Hematopoietic multipotent progenitor cell treated with erythropoietin and hydrocortisone succinate and interleukin-3 and kit ligand, for 17 days (in vitro differentiated cells): ENCODE data around the gene RLN1.
"Not testable (repeated sequence)": the region's sequence is repeated elsewhere in the genome, so short reads cannot be mapped to it uniquely, and the experiment has no call there.

Experiments used
- DNase-seq: peaks from one replicate; pipeline ENCODE4 v3.0.0-alpha.2; 2015; ENCODE audit warnings: low spot score

RLN1 gene

DNA sequence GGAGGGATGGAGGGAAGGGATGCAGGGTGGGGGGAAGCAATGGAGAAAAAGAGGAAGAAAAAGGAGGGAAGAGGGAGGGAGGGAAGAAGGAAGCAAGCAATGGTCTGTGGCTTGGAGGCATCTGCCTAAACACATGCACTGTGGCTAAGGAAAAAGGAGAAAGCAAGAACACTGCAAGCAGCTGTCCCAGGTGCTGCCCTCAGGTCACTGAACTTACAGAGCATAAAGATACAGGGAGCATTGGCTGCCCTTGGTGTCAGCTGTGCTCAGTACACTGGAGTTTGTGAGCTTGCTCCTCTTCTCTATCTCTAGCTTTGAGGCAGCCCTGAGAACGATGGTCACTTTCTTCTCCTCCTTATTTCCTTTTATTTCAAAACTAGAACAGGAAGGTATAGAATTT lies 18.1 kb downstream of the RLN1 start:
- DNase-seq: not testable (repeated sequence)

GRCh38 chr9:5321058-5321457 lies 18.6 kb downstream of the RLN1 start:
- DNase-seq: no peak

- DNase-seq: not testable (repeated sequence)
Measured at GRCh38 chr9:5316406-5316805, 23.3 kb downstream of the RLN1 start.

- DNase-seq: no peak
Measured at GRCh38 chr9:5315187-5315923, 24.3 kb downstream of the RLN1 start.

GRCh38 chr9:5310851-5311250 lies 28.8 kb downstream of the RLN1 start:
- no peak for DNase-seq

- DNase-seq: no peak
Measured at GRCh38 chr9:5305741-5306140, 33.9 kb downstream of the RLN1 start.

GRCh38 chr9:5303840-5304795 lies 35.6 kb downstream of the RLN1 start, which contains the start of gene RLN2:
TSS of gene RLN2 (minus strand) at chr9:5304716. CDS start at chr9:5304580, 136 bp downstream.
- not testable (repeated sequence) for DNase-seq

- DNase-seq: no peak
Measured at GRCh38 chr9:5301544-5301943, 38.1 kb downstream of the RLN1 start.

DNA sequence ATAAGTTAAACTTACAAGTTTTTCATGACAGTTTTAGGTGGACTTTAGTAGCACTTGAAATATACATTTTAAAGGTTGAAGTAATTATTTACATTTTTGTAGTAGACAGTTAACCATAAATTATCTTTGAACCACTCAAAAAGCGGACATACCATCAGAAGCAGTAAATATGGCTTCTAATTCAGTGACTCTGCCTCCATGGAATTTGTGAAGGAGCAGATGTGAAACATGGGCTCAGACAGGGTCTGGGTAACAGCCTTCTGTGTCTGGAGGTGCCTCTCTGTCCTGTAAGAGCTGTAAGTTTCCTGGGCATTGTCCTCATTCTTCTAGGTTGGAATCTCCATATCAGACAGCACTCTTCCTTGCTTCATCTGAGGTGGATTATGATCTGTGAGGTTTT lies 47.5 kb downstream of the RLN1 start:
- no peak for DNase-seq

DNA sequence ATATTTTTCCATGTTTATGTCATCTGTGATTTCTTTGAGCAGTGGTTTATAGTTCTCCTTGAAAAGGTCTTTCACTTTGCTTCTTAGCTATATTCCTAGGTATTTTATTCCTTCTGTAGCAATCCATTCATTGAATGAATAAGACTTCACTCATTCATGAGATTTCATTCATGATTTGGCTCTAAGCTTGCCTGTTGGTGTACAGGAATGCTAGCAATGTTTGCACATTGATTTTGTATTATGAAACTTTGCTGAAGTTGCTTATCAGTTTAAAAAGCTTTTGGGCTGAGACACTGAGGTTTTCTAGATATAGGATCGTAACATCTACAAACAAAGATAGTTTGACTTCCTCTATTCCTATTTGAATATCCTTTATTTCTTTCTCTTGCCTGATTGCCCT lies 51.1 kb downstream of the RLN1 start:
- DNase-seq: no peak

DNA sequence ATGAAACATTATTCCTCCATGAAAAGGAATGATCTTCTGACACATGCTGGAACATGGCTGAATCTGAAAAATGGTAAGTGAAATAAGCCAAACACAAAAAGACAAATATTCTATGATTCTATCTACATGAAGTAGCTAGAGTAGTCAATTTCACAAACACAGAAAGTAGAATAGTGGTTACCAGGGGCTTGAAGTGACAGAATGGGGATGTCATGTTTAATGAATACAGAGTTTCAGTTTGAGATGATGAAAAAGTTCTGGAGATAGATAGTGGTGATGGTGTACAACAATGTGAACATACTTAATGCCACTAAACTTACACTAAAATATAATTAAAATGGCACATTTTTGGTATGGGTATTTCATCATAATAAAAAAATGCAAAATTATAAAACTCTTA lies 53.4 kb downstream of the RLN1 start:
- DNase-seq: no peak
